Dedifferentiated amniotic fluid mesenchymal stem cell (primary cell): ENCODE data around the gene COPS4.
"Not testable (repeated sequence)": the region's sequence is repeated elsewhere in the genome, so short reads cannot be mapped to it uniquely, and the experiment has no call there.

Experiments used
- DNase-seq: peaks from one replicate; pipeline ENCODE4 v3.0.0-alpha.2; 2016; ENCODE audit errors: extremely low spot score

Gene COPS4

DNA sequence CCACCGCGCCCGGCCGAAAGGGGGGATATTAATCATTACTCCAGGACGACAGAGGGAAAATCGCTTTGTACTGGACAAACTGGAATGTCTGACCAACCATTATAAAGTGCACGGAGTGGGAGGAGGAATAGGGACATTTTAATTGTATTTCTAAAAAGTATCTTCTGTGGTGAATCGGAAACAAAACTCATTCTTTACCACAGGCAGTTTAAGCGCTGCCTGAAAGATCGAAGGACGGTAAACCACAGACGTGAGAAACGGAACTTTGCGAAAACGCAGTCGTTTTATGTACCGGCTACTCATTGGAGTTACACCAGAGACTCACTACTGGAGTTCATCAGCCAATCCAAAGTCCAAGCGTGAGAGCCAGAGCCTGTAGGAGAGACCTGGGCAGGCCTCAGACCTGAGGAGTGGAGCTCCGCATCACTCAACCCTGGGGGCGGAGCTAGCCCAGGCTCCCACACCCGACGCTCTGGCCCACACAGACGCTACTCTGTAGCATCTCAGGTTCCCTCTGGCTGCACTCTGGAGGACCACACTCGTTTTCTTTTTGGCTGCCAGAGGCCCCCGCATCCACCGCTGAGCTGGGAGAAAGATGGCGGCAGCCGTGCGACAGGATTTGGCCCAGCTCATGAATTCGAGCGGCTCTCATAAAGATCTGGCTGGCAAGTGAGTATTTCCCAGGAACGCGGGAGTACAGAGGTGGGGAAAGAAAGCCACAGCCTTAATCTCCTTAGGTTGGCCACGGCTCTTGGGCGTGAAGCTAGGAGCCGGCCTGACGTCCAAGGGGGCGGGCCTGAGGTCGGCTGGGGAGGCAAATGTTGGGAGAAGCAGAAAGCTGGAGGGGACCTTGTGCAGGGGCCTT is at the start of gene COPS4:
Gene COPS4, plus strand, starts transcription at position 554 of the 865 bp plus-strand sequence. Its CDS starts 42 bp downstream, at position 596.
- DNase-seq: peak; percentile 100

DNA sequence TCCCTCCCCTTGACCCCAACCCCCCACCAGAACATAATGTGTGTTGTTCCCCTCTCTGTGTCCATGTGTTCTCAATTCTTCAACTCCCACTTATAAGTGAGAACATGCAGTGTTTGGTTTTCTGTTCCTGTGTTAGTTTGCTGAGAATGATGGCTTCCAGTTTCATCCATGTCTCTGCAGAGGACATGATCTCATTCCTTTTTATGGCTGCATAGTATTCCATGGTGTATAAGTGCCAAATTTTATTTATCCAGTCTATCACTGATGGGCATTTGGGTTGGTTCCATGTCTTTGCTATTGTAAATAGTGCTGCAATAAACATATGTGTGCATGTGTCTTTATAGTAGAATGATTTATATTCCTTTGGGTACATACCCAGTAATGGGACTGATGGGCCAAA is 47.5 kb upstream of the COPS4 start:
- DNase-seq: not testable (repeated sequence)

DNA sequence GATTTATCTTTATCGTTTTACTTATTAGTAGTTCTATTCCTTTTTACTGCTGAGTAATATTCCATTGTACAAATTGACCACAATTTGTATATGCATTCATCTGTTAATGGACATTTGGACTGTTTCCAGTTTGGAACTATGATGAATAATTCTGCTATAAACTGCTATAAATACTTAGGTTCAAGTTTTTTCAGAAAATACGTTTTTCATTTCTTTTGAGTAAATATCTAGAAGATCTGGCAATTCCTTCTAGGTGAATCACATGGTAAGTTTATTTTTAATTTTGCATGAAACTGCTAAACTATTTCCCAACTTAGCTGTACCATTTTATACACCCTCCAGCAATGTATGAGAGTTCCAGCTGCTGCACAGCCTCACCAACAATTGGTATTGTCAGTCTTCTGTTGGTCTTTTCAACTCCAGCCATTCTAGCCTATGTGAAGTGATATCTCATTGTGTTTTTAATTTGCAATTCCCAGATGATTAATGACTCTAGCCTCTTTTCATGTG is 46.6 kb upstream of the COPS4 start:
- DNase-seq: peak; percentile 91

DNA sequence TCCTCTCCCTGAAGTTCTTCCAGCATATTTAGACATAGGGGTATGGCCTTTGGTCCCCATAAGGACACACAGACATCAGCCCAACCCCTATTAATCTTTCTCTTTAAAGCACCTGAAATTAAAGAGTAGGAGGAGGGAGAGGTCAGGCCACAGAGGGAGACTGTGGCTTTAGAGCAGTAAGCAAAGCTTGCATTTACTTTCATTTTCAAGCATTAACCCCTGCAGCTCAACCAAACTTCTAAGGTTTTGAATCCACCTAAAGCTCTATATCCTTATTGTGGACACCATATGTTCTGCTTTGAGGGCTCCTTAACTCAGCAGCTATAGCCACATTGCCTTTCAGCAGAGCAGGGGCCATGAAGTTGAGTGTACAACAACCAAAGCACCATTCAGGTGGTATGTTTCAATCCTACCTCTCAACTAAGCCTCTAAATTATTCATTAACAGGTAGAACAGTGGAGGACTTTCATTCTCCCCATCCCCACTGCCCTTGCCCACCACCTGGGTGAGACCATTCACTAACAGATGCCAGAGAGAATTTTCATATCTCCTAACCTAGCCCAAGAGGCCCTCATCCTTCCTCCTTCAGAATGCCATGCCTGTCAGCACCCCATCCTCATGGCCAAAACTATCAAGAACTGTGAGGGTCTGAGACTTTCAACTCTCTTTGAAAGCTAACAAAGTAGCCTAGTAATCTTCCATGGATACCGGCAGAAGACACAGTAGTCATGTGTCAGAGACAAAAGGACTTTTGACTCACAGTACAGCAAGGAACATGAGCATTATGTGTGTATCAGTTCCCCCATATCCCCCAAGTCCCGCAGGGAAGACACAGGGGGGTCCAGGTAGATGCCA is 45.2 kb upstream of the COPS4 start:
- no peak for DNase-seq

DNA sequence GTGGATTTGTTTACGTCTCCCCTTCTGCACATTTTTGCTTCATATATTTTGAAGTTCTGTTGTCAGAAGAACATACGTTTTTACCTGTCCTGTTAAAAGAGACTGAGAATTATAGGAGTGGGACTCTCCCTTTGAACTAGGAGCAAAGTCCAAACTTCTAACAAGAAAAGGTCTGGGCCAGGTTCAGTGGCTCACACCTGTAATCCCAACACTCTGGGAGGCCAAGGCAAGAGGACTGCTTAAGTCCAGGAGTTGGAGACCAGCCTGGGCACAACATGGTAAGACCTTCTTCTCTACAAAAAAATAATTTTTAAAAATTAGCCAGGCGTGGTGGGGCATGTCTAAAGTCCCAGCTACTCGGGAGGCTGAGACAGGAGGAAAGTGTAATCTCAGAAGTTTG is 40.1 kb upstream of the COPS4 start:
- DNase-seq: no peak

DNA sequence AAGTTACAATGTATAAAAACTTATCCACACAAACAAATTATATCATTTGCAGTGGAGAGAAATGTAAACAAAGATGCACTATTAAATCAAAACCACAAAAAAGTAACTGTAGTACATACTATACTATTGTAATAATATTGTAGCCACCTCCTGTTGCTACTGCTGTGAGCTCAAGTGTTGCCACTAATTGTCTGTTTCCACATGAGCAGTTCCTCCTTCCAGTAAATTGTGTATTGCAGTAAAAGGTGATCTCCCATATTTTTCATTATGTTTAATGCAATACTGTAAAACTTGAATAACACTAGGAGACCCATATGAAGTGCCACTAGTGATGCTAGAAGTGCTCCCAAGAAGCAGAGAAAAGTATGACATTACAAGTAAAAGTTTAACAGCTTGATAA is 36.1 kb upstream of the COPS4 start:
- DNase-seq: no peak

DNA sequence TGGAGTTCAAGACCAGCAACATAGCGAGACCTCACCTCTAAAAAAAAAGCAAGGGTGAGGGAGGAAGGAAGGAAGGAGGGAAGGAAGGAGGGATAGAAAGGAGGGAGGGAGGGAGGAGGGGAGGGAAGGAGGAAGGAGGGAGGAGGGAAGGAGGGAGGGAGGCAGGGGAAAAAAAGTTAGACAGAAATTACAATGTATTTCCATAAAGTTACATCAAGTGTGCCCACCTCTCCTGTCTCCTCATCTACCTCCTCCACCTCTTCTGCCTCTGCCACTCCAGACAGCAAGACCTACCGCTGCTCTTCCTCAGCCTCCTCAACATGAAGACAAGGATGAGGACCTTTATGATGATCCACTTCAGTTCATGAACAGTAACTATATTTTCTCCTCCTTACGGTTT is 32.7 kb upstream of the COPS4 start:
- no peak for DNase-seq

DNA sequence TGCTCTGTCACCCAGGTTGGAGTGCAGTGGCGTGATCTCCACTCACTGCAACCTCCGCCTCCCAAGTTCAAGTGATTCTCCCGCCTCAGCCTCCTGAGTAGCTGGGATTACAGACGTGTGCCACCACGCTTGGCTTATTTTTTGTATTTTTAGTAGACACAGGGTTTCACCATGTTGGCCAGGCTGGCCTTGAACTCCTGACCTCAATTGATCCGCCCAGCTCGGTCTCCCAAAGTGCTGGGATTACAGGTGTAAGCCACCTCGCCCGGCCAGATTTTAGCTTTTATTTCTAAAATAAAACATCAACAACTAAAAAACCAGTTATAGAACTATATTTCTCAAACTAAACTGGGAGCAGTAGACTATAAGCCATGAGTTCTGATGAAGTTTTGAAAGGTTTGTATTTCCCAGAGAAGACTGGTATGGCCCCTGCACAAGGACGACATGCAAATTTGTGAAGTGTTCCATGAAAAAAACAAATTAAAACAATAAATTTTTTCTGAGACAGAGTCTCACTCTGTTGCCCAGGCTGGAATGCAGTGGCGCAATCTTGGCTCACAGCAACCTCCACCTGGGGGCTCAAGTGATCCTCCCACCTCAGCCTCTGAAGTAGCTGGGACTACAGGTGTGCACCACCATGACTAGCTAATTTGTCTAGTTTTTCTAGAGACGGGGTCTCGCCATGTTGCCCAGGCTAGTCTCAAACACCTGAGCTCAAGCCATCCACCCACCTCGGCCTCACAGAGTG is 31.8 kb upstream of the COPS4 start:
- not testable (repeated sequence) for DNase-seq

DNA sequence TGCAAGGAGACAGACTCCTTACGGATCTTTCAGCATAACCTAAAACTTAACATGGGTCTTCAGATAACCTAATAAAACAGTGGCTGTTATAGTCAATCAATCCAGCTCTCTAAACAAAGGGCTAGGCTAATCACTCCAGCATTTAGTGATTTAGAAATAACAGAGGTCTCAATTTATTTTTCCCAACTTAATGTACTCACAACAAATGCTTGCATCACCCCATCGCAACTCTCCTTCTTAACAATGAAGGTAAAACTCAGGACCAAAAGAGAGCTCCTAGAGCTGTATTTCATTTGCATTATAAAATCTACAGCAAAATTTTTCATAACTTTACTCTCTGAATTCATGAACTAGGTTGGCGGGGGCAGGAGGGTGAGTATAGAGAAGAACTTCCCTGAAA is 25.5 kb upstream of the COPS4 start:
- no peak for DNase-seq

DNA sequence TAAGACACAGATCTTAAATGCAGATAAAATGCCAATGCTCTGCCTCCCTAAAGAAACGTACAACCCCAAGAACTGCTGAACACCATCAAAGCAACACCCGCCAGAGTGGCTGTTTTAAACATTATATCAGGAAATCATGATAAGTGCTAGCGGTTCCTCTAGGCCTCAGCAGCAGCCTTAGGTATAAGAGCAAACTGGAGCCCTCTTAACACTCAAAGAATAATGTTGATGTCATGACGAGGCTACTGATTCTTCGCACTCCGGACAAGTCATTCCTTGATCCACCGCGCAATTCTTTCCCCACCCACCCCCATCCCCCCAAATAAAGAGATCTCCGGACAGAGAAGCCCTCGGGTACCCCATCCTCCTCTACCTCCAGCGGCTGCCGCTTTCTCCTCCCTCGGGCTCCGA is 24.9 kb upstream of the COPS4 start:
- DNase-seq: peak; percentile 32

DNA sequence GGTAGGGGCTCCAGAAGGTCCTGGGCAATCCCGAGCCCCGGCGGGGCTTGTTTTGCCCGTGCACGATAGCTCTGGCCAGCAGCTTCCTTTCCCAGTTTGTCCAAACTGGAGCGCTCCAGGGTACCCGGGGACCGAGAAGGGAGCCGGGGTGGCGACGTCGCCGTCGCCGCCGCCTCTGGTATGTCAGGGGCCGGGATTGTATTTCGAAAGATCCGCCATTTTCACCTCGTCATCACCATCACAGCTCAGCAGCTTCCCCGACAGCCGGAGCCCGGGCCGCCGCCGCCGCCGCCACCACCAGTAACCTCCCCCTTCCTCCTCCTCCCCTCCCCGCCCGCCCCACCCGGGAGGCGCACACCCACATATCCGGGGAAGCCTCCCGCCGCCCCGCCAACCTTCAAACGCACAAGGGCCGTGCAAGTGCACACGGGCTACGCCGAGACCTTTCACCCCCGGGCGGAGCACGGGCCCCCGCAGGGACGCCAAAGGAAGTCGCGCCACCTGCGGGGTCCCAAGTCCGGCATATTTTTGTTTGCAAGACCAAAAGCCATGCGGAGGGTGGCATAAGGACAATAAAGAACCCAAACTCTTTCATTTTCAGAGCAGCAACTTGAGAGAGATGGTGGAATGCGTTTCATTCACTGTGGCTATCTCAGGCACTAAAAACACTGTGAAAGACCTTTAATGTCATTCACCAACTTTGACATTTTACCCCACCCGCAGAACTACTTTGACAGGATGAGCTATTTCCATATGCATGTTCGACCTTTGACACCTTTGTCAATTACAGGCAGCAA is 24.3 kb upstream of the COPS4 start, which contains the start of gene LIN54:
Gene LIN54, minus strand, starts transcription at position 302 of the 797 bp plus-strand sequence. CDS start 25,979 bp downstream, outside the sequence.
- DNase-seq: peak; percentile 62

DNA sequence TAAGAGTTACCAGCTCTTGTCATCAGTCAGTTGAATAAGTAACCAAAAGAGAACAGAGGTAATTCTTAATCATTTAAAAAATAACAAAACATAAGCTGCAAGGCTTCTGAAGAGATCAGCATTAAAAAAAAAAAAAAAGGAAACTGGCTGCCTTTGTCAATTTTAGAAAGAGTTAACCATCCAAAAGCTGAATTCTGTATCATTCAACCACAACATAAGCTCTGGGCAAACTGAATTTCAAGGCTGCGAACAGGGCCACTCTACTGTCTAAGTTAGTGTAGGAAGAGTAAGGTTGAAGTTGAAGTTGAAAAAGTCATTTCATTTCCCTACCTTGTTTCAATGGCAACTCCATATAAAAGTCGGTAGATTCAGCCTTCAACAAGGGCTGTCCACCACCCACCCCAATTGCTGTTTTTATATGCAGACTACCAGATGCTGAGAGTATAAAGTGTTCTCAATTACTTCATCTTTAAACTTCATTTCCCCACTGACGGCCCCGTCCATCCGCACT is 23.2 kb upstream of the COPS4 start:
- DNase-seq: no peak

DNA sequence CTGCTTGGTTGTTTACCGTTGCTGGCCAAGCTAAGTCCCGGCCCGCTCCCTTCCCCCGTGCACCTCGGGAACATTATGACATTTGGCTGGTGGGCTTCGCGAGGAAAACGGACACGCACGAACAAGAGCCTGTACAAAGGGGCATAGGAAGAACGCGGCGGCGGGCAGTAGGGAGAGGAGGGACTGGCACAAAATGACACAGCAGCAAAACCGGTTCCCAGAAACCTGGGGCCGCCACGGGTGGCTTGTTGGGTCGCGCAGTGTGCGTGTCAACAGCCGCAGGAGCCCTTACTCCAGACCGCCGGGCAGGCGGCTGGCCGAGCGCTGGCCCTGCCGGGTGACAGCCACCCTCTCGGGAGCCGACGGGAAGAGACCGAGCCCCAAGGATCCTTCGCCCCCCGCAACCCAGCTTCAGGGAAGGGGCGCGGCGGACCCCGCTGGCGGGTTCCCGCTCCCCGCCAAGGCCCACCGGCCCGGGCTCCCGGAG is 22.7 kb upstream of the COPS4 start:
- no peak for DNase-seq

DNA sequence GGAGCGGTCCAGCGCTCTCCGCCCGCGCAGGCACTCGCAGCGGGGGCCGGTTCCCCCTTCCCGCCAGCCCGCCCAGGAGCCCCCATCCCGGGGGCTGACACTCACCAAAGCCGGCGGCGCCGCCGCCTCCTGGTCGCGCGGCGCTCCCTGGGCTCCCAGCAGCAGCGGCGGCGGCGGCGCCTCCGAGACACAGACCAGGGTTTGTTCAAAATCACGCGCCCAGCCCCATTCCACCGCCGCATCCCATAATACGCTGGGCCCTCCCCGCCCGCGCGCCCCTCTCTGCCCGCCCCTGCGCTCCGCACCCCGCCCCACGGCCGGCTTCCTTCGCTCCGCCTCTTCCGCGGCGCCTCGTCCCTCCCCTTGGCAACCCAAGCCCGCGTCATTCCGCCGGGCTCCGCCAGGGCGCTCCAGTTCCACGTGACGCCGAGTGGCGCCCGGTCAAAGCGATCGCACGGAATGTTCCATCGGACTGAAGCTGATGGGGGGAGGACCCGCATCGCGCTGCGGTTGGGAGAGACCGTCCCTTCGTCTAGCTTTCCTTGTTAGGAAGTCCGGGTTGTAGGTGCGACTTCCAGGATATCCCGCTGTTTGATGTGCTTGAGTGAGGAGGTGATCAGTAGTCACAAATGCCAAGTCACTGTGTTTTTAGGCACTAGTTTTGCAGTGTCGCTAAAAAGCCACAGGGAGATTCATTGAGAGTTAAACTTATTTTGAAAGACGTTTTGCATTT is 22.1 kb upstream of the COPS4 start:
- DNase-seq: peak; percentile 97

DNA sequence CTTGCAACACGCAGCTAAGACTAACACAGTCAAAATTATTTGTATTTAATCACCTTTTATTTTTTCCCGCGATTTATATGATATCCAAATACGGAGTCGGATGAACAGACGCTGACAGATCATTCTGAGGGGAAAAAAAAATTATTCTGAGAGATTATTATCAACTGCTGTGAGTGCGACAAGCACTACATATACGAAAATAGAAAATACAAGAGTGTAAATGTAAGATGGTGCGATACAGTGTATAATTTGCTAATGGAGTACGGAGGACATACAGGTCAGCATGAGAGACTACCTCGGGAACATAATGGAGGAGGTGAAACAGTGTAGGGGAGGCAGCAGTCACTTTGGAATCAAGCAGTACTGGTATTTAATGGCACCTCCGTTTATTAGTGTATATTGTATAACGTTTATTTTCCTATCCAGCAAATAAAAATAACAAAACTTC is 21.5 kb upstream of the COPS4 start:
- DNase-seq: no peak

DNA sequence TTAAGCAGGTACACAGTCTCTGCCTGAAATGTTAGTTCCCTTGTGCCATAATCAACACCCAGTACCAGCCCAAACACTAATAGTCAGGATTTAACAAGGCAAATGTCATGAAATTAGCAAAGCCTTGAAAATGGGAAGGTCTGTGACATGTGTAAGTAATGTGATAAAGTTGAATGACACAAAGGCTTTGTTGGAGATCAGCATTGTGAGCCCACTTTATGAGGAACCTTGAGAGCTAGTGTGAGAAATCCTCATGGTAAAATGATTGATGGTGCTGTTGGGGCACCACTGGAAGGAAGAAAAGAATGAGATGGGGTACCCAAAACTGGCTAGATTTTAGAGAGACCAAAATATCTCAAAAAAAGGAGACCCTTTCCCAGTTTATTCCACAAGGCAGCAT is 21.1 kb upstream of the COPS4 start:
- DNase-seq: no peak

DNA sequence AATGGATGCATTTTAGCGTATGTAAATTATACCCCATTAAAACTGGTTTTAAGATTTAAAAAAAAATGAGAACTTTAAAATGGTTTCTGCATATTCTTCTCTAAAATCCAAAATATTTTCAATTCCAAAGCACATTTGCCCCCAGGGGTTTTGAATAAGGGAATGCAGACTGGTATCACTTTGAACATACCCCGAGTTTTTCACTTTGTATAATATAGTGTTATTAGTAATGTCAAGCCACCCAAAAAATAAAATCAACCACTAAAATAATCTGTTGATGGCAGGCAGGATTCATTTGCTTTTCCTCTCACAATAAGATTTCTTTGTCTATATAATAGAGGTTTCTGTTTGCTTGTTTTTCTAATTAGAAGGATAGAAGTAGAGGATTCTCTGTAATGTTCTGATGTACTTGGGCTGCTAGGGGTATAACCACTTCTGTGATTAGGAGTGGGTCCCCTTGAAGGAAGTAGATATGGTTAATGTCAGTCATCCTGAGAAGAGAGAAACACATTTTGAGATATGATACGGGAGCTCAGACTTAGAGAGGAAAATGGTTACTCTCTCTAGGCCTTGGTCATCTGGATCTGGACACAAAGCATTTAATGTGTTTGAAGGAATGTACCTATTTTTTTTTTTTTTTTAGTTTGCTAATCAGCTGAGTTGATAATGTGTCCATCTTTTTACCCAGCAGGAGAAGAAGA is 15.0 kb upstream of the COPS4 start:
- DNase-seq: no peak

DNA sequence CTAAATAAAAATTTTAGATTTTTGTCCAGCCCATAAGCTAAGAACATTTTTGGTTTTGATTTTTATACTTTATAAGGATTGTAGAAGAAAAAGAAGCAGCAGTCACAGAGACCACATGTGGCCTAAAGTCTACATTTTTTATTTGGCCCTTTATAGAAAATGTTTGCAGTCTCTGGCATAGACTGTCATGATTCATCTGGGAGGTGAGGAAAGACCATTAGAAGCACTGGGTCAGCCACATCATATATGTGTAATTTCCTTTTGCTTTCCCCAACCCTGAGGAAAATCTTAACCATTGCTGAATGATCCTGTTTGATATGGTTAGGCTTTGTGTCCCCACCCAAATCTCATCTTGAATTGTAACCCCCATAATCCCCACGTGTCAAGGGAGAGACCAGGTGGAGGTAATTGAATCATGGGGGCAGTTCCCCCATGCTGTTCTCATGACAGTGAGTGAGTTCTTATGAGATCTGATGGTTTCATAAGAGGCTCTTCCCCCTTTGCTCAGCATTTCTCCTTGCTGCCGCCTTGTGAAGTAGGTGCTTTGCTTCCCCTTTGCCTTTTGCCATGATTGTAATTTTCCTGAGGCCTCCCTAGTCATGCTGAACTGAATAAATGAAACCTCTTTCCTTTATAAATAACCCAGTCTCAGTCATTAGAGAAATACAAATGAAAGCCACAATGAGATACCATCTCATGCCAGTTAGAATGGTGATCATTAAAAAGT is 12.1 kb upstream of the COPS4 start:
- no peak for DNase-seq
